ENCODE measurements around the gene WDR49.

The WDR49 gene

DNA sequence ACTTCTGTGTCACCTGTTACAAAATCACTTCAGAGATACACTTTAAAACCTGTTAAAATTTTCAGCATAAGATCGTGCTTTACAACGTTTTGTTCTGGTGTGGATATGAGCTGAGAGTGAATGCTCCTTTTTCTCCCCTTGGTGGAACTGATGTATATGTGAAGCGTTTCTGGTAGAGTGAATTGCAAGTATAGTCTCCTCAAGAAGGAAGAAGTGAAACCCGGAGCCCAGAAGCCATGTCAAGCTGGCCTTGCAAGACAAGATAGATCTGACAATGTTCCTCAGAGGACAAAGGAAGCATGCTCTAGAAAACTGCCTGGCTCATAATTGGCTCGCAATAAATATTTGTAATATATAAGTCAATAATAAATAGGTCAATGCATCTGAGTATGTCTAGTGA lies 203.5 kb downstream of the WDR49 start:
- Histone ChIP-seq H3K4me1 (ENCODE audit: control insufficient read depth in 5 of 5, insufficient read depth in 5 of 5, low read length in 5 of 5) (no peaks in the 10 kb centered on the region), H3K36me3 (ENCODE audit: control insufficient read depth in 5 of 5, insufficient read depth in 5 of 5, low read length in 5 of 5) (no peaks in the 10 kb centered on the region), H3K4me3 (ENCODE audit: low read depth in 1 of 5, low read length in 5 of 5) (no peak overlapping the region), H3K9ac (ENCODE audit: low read length in 5 of 5) (no peak overlapping the region), H3K27ac (ENCODE audit: low read depth, low read length) (no peak overlapping the region), H3K9me3 (ENCODE audit: control insufficient read depth in 5 of 5, low read length in 5 of 5) (no peaks in the 10 kb centered on the region), H3K27me3 (ENCODE audit: control insufficient read depth in 5 of 5, insufficient read depth in 4 of 5, low read length in 5 of 5) (no peaks in the 10 kb centered on the region)

GRCh38 chr3:167445491-167445890 lies 208.3 kb downstream of the WDR49 start:
- Histone ChIP-seq H3K27me3 (ENCODE audit: control insufficient read depth in 5 of 5, insufficient read depth in 4 of 5, low read length in 5 of 5) (no peaks in the 10 kb centered on the region), H3K9me3 (ENCODE audit: control insufficient read depth in 5 of 5, low read length in 5 of 5) (no peaks in the 10 kb centered on the region), H3K9ac (ENCODE audit: low read length in 5 of 5) (no peak overlapping the region), H3K27ac (ENCODE audit: low read depth, low read length) (no peak overlapping the region), H3K36me3 (ENCODE audit: control insufficient read depth in 5 of 5, insufficient read depth in 5 of 5, low read length in 5 of 5) (no peaks in the 10 kb centered on the region), H3K4me1 (ENCODE audit: control insufficient read depth in 5 of 5, insufficient read depth in 5 of 5, low read length in 5 of 5) (no peaks in the 10 kb centered on the region), H3K4me3 (ENCODE audit: low read depth in 1 of 5, low read length in 5 of 5) (no peak overlapping the region)

GRCh38 chr3:167441256-167441655 lies 212.5 kb downstream of the WDR49 start:
- Histone ChIP-seq H3K27ac (ENCODE audit: low read depth, low read length) (no peak overlapping the region), H3K4me3 (ENCODE audit: low read depth in 1 of 5, low read length in 5 of 5) (no peak overlapping the region), H3K9me3 (ENCODE audit: control insufficient read depth in 5 of 5, low read length in 5 of 5) (peaks cover 0 to 6% (median 0%) of the 10 kb centered on the region in 5 donors), H3K9ac (ENCODE audit: low read length in 5 of 5) (no peak overlapping the region), H3K27me3 (ENCODE audit: control insufficient read depth in 5 of 5, insufficient read depth in 4 of 5, low read length in 5 of 5) (no peaks in the 10 kb centered on the region), H3K36me3 (ENCODE audit: control insufficient read depth in 5 of 5, insufficient read depth in 5 of 5, low read length in 5 of 5) (no peaks in the 10 kb centered on the region), H3K4me1 (ENCODE audit: control insufficient read depth in 5 of 5, insufficient read depth in 5 of 5, low read length in 5 of 5) (no peaks in the 10 kb centered on the region)

- no peaks in the 10 kb centered on the region for H3K4me1 ChIP-seq (ENCODE audit: control insufficient read depth in 5 of 5, insufficient read depth in 5 of 5, low read length in 5 of 5)
- H3K27me3 ChIP-seq (ENCODE audit: control insufficient read depth in 5 of 5, insufficient read depth in 4 of 5, low read length in 5 of 5) = no peaks in the 10 kb centered on the region
- H3K4me3 ChIP-seq (ENCODE audit: low read depth in 1 of 5, low read length in 5 of 5) = no peak overlapping the region
- H3K36me3 ChIP-seq (ENCODE audit: control insufficient read depth in 5 of 5, insufficient read depth in 5 of 5, low read length in 5 of 5) = no peaks in the 10 kb centered on the region
- H3K9me3 ChIP-seq (ENCODE audit: control insufficient read depth in 5 of 5, low read length in 5 of 5) = peaks cover 0 to 6% (median 0%) of the 10 kb centered on the region in 5 donors
- no peak overlapping the region for H3K9ac ChIP-seq (ENCODE audit: low read length in 5 of 5)
- H3K27ac ChIP-seq (ENCODE audit: low read depth, low read length) = no peak overlapping the region
Measured at GRCh38 chr3:167437428-167438139, 216.2 kb downstream of the WDR49 start.

All from subcutaneous abdominal adipose tissue (tissue), 5 donors.